ENCODE data around the gene MESP2. TPM values are rescaled to one million over a fixed set of nuclear protein-coding genes. Genes with fewer than 3 reads are reported as not detected.

The MESP2 gene
- total RNA-seq, 1 experiment from 2014 or later = 0.28 TPM

DNA sequence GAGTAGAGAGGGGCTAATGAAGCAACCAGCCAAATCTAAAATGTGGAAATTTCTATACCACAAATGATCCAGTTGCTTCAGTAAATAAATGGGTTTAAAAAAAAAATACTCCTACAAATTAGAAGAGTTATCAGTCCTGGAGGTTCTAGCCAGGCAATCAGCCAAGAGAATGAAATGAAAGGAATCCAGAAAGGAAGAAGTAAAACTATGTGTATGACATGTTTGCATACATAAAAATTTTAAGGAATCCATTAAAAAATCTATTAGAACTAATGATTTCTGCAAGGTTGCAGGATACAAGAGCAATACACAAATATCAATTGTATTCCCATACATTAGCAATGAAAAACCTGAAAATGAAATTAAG, 9.6 kb downstream of the MESP2 start:
- Histone ChIP-seq H3K14ac (ENCODE audit: insufficient read depth, low read length) (no peak overlapping the region), H2BK5ac (ENCODE audit: insufficient read length, low read length) (no peak overlapping the region), H3K23me2 (ENCODE audit: insufficient read length, low read depth, low read length, poor library complexity, severe bottlenecking) (no peaks in the 10 kb centered on the region), H3K9ac (ENCODE audit: extremely low read depth, insufficient read length, low read length) (no peak overlapping the region), H4K91ac (ENCODE audit: insufficient read length, low read depth, low read length) (no peak overlapping the region), H4K20me1 (ENCODE audit: control insufficient read depth, insufficient read depth, insufficient read length) (no peaks in the 10 kb centered on the region), H2AK5ac (ENCODE audit: insufficient read length, low read length) (no peak overlapping the region), H2BK20ac (ENCODE audit: low read depth, low read length, poor library complexity, severe bottlenecking) (no peak overlapping the region), H3K56ac (ENCODE audit: insufficient read length, low read depth, low read length) (no peak overlapping the region), H3K18ac (ENCODE audit: insufficient read length, low read depth, low read length) (no peak overlapping the region), H2BK12ac (ENCODE audit: insufficient read length, low read depth, low read length) (no peak overlapping the region), H3K4me2 (ENCODE audit: insufficient read depth, insufficient read length, low read length) (no peak overlapping the region), H4K5ac (ENCODE audit: insufficient read length, low read depth, low read length) (no peak overlapping the region), H3T11ph (ENCODE audit: low read length) (no peak overlapping the region), H3K4me1 (ENCODE audit: insufficient read depth, low read length) (peaks cover 6% of the 10 kb centered on the region), H4K8ac (replicated peaks; ENCODE audit: insufficient read length, low read depth, low read length) (no peak overlapping the region), H2BK15ac (ENCODE audit: low read depth, low read length) (no peak overlapping the region), H3K79me2 (ENCODE audit: insufficient read depth, low read length) (no peaks in the 10 kb centered on the region), H3K27me3 (ENCODE audit: insufficient read depth, low read length) (no peaks in the 10 kb centered on the region), H3K4ac (ENCODE audit: low read depth, low read length) (no peak overlapping the region), H3K79me1 (ENCODE audit: insufficient read depth, low read depth, low read length, poor library complexity, severe bottlenecking) (no peaks in the 10 kb centered on the region), H2BK120ac (ENCODE audit: low read depth, low read length, poor library complexity, severe bottlenecking) (no peak overlapping the region), H3K27ac (ENCODE audit: insufficient read length, low read depth, low read length) (no peak overlapping the region), H3K9me3 (ENCODE audit: control insufficient read depth, low read depth, low read length) (no peaks in the 10 kb centered on the region), H3K23ac (ENCODE audit: insufficient read length, low read depth, low read length) (no peak overlapping the region), H2AFZ (ENCODE audit: low read length) (no peak overlapping the region)
- Mint-ChIP-seq H3K4me1 (peaks cover 21 to 24% of the 10 kb centered on the region in 2 experiments), H3K27me3 (ENCODE audit: low read depth) (peaks cover 20% of the 10 kb centered on the region), H3K36me3 (ENCODE audit: insufficient read depth in 1 of 3, low read depth in 3 of 3) (peaks cover 4 to 9% (median 5%) of the 10 kb centered on the region in 3 experiments; a peak in 5 of 7 replicates), H3K4me3 (no peak overlapping the region), H3K9me3 (peaks cover 9 to 12% of the 10 kb centered on the region in 2 experiments), H3K27ac (no peak overlapping the region)
- no peak for TF ChIP-seq CTCF (conservative IDR thresholded peaks at IDR 0.05)
- no peak for DNase-seq
